HepG2 (cell line): Measurements from ENCODE around the gene ZNF17. TPM values are rescaled to one million over a fixed set of nuclear protein-coding genes. Genes with fewer than 3 reads are reported as not detected.
A peak's percentile ranks its signal among the peaks of the same experiment; 100 is the strongest.

Experiments
- ATF7 ChIP-seq, 2 experiments: fragments of 450-650 bp in 1 of 2; sonication (generic) in 1 of 2; formaldehyde crosslinking in 1 of 2; IDR thresholded peaks; 2 replicates each; pipeline versions ENCODE4 v1.4.0 to v1.6.1; 2016 to 2020; ENCODE audit warnings: antibody characterized with exemption in 1 of 2, mild to moderate bottlenecking in 1 of 2, missing genetic modification reagents in 1 of 2
- FOXM1 ChIP-seq: sonication (generic); formaldehyde crosslinking; IDR thresholded peaks from 2 replicates; pipeline ENCODE4 v1.5.0; 2020; ENCODE audit warnings: missing genetic modification reagents
- KLF11 ChIP-seq: IDR thresholded peaks from 2 replicates; pipeline ENCODE4 v1.6.1; 2016; ENCODE audit warnings: missing compliant biosample characterization
- KLF13 ChIP-seq: sonication (generic); formaldehyde crosslinking; IDR thresholded peaks from 2 replicates; pipeline ENCODE4 v1.4.0; 2020; ENCODE audit warnings: mild to moderate bottlenecking, missing genetic modification reagents
- SCMH1 ChIP-seq: sonication (generic); formaldehyde crosslinking; IDR thresholded peaks from 2 replicates; pipeline ENCODE4 v1.9.0; 2021; ENCODE audit warnings: missing genetic modification reagents, mild to moderate bottlenecking, borderline replicate concordance
- ZNF329 ChIP-seq: sonication (generic); formaldehyde crosslinking; IDR thresholded peaks from 2 replicates; pipeline ENCODE4 v1.9.0; 2021; ENCODE audit warnings: low read depth, mild to moderate bottlenecking, missing genetic modification reagents
- ZNF335 ChIP-seq: sonication (generic); formaldehyde crosslinking; IDR thresholded peaks from 2 replicates; pipeline ENCODE4 v1.4.0; 2020; ENCODE audit warnings: missing genetic modification reagents
- ZNF337 ChIP-seq: sonication (generic); formaldehyde crosslinking; IDR thresholded peaks from 2 replicates; pipeline ENCODE4 v1.5.1; 2020; ENCODE audit warnings: missing genetic modification reagents, low read depth, mild to moderate bottlenecking, borderline replicate concordance
- ZNF431 ChIP-seq: sonication (generic); formaldehyde crosslinking; IDR thresholded peaks from 2 replicates; pipeline ENCODE4 v1.9.0; 2022; ENCODE audit warnings: missing genetic modification reagents, low read depth, mild to moderate bottlenecking, borderline replicate concordance
- ZNF564 ChIP-seq: sonication (generic); formaldehyde crosslinking; IDR thresholded peaks from 2 replicates; pipeline ENCODE4 v1.8.1; 2023; ENCODE audit warnings: mild to moderate bottlenecking, missing genetic modification reagents
- ZNF570 ChIP-seq: sonication (generic); formaldehyde crosslinking; IDR thresholded peaks from 2 replicates; pipeline ENCODE4 v1.4.0; 2020; ENCODE audit warnings: mild to moderate bottlenecking, missing genetic modification reagents, borderline replicate concordance
- ZNF607 ChIP-seq: sonication (generic); formaldehyde crosslinking; IDR thresholded peaks from 2 replicates; pipeline ENCODE4 v1.5.1; 2020; ENCODE audit warnings: missing genetic modification reagents, mild to moderate bottlenecking, borderline replicate concordance
- ZNF768 ChIP-seq: sonication (generic); formaldehyde crosslinking; IDR thresholded peaks from 2 replicates; pipeline ENCODE4 v1.4.0; 2020; ENCODE audit warnings: missing genetic modification reagents
- polyA plus RNA-seq, 8 experiments: library from polyadenylated mRNA; depleted of rRNA in 3 of 8; stranded (reverse) in 7 of 8; unstranded in 1 of 8; fragments of >200 nt; fragmentation: Illumina TruSeq in 4 of 8; extraction: Trizol in 4 of 8; gene quantifications; 2 replicates each; pipeline versions ENCODE4 v1.2.1 to v1.2.3, GENCODE V29; 2011 to 2016; ENCODE audit warnings: low read depth in 4 of 8, missing spikeins in 1 of 8, mixed read lengths in 1 of 8; ENCODE audit not compliant: insufficient read depth in 1 of 8
- total RNA-seq, 5 experiments: library from RNA; depleted of rRNA; stranded (reverse); fragments of >200 nt; fragmentation: Illumina TruSeq; extraction: Trizol; gene quantifications; 2 replicates each; pipeline ENCODE4 v1.2.3, GENCODE V29; 2016; ENCODE audit warnings: low read depth in 1 of 5
- TF ChIP-seq, protein P1 (sequence below): sonication (generic); formaldehyde crosslinking; conservative IDR thresholded peaks from 2 replicates; pipeline ENCODE4 v1.4.0; 2020; ENCODE audit warnings: mild to moderate bottlenecking, missing genetic modification reagents, moderate library complexity
- TF ChIP-seq, protein P2 (sequence below): sonication (generic); formaldehyde crosslinking; IDR thresholded peaks from 2 replicates; pipeline ENCODE4 v1.4.0; 2020; ENCODE audit warnings: missing genetic modification reagents, low read depth, mild to moderate bottlenecking, borderline replicate concordance
- TF ChIP-seq, protein P3 (sequence below): sonication (generic); formaldehyde crosslinking; IDR thresholded peaks from 2 replicates; pipeline ENCODE4 v1.4.0; 2020; ENCODE audit warnings: missing genetic modification reagents
- TF ChIP-seq, protein P4 (sequence below): sonication (generic); formaldehyde crosslinking; IDR thresholded peaks from 2 replicates; pipeline ENCODE4 v1.5.0; 2020; ENCODE audit warnings: mild to moderate bottlenecking, missing genetic modification reagents, moderate library complexity
- TF ChIP-seq, protein P5 (sequence below): sonication (generic); formaldehyde crosslinking; IDR thresholded peaks from 2 replicates; pipeline ENCODE4 v1.5.1; 2020; ENCODE audit warnings: mild to moderate bottlenecking, moderate library complexity, missing genetic modification reagents

Gene ZNF17
- total and polyA plus RNA-seq, 2 of the 13 experiments (the other 11 are each of a cell fraction or from before 2014, with no cell fraction given), result 3.7 to 10.1 TPM

DNA sequence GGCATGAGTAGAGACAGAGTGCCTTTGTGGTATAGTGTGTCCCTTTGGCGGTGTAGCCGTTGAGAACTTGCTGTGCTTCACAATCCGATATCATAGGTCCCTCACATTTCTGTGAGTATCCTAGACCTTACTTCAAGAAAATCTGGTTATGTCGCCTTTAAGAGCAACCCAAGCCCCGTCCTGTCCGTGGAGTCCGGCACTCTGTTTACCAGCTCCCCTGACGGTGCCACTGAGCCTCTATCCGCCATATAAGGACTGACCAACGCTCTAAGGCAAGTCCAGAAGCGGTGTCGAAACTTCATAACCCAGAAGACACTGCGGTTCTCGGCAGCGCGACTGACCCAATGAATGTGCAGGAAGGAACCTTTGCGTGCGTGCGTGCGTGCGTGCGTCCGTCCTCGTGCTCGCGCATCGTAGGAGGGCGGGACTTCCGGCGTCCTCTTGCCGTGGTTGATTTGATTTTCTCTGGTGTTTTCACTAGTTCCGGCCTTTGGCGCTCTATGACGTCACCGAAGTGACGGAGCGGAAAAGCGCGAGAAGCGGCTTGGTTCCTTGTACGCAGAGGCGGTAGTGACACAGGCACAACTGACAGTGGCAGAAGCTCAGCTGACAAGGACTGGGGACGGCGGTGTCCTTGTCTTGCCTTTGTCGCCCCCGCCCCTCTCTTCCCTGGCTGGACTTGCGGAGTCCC lies 47.8 kb upstream of the ZNF17 start, which contains the start of the genes TRAPPC2B and ZNF547 (continued):
- TF ChIP-seq ZNF329 (no peak), ZNF335 (CRISPR knock-in tag) (peak; percentile 49), ZNF337 (CRISPR knock-in tag) (peak; percentile 85; the same call in 1 of the 2 replicates), ZNF570 (CRISPR knock-in tag) (no peak), SCMH1 (CRISPR knock-in tag) (no peak), ZNF564 (CRISPR knock-in tag) (0 out of 2 replicates have a peak, but pooled peaks have one; percentile 43), ATF7 (IDR thresholded peaks at IDR 0.05) (peak; percentile 100), ATF7 (CRISPR knock-in tag; IDR thresholded peaks at IDR 0.05) (peak; percentile 95), ZNF607 (no peak; the same call in 1 of the 2 replicates), ZNF768 (CRISPR knock-in tag) (no peak), KLF13 (CRISPR knock-in tag) (no peak), FOXM1 (no peak), ZNF431 (peak; percentile 16; the same call in 1 of the 2 replicates), KLF11 (no peak)
- TF ChIP-seq, protein P1, sequence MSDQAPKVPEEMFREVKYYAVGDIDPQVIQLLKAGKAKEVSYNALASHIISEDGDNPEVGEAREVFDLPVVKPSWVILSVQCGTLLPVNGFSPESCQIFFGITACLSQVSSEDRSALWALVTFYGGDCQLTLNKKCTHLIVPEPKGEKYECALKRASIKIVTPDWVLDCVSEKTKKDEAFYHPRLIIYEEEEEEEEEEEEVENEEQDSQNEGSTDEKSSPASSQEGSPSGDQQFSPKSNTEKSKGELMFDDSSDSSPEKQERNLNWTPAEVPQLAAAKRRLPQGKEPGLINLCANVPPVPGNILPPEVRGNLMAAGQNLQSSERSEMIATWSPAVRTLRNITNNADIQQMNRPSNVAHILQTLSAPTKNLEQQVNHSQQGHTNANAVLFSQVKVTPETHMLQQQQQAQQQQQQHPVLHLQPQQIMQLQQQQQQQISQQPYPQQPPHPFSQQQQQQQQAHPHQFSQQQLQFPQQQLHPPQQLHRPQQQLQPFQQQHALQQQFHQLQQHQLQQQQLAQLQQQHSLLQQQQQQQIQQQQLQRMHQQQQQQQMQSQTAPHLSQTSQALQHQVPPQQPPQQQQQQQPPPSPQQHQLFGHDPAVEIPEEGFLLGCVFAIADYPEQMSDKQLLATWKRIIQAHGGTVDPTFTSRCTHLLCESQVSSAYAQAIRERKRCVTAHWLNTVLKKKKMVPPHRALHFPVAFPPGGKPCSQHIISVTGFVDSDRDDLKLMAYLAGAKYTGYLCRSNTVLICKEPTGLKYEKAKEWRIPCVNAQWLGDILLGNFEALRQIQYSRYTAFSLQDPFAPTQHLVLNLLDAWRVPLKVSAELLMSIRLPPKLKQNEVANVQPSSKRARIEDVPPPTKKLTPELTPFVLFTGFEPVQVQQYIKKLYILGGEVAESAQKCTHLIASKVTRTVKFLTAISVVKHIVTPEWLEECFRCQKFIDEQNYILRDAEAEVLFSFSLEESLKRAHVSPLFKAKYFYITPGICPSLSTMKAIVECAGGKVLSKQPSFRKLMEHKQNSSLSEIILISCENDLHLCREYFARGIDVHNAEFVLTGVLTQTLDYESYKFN (CRISPR knock-in tag), result no peak; the same call in 1 of the 2 replicates
- TF ChIP-seq, protein P2, sequence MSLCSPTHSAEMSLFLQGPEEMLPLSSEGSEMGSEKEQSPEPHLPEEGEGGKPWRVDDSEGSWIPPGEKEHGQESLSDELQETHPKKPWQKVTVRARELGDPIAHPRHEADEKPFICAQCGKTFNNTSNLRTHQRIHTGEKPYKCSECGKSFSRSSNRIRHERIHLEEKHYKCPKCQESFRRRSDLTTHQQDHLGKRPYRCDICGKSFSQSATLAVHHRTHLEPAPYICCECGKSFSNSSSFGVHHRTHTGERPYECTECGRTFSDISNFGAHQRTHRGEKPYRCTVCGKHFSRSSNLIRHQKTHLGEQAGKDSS, result no peak
- TF ChIP-seq, protein P3, sequence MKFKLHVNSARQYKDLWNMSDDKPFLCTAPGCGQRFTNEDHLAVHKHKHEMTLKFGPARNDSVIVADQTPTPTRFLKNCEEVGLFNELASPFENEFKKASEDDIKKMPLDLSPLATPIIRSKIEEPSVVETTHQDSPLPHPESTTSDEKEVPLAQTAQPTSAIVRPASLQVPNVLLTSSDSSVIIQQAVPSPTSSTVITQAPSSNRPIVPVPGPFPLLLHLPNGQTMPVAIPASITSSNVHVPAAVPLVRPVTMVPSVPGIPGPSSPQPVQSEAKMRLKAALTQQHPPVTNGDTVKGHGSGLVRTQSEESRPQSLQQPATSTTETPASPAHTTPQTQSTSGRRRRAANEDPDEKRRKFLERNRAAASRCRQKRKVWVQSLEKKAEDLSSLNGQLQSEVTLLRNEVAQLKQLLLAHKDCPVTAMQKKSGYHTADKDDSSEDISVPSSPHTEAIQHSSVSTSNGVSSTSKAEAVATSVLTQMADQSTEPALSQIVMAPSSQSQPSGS, result peak; percentile 98
- TF ChIP-seq, protein P4, sequence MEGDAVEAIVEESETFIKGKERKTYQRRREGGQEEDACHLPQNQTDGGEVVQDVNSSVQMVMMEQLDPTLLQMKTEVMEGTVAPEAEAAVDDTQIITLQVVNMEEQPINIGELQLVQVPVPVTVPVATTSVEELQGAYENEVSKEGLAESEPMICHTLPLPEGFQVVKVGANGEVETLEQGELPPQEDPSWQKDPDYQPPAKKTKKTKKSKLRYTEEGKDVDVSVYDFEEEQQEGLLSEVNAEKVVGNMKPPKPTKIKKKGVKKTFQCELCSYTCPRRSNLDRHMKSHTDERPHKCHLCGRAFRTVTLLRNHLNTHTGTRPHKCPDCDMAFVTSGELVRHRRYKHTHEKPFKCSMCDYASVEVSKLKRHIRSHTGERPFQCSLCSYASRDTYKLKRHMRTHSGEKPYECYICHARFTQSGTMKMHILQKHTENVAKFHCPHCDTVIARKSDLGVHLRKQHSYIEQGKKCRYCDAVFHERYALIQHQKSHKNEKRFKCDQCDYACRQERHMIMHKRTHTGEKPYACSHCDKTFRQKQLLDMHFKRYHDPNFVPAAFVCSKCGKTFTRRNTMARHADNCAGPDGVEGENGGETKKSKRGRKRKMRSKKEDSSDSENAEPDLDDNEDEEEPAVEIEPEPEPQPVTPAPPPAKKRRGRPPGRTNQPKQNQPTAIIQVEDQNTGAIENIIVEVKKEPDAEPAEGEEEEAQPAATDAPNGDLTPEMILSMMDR, result 0 out of 2 replicates have a peak, but pooled peaks have one; percentile 15
- TF ChIP-seq, protein P5, sequence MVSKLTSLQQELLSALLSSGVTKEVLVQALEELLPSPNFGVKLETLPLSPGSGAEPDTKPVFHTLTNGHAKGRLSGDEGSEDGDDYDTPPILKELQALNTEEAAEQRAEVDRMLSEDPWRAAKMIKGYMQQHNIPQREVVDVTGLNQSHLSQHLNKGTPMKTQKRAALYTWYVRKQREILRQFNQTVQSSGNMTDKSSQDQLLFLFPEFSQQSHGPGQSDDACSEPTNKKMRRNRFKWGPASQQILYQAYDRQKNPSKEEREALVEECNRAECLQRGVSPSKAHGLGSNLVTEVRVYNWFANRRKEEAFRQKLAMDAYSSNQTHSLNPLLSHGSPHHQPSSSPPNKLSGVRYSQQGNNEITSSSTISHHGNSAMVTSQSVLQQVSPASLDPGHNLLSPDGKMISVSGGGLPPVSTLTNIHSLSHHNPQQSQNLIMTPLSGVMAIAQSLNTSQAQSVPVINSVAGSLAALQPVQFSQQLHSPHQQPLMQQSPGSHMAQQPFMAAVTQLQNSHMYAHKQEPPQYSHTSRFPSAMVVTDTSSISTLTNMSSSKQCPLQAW (CRISPR knock-in tag), result peak; percentile 92
